HEK293 (cell line): ENCODE measurements around the gene B4GALNT3.

ENCODE experiments used
- SETDB1 ChIP-seq: IDR thresholded peaks from one replicate; pipeline ENCODE4 v1.6.1; 2017; ENCODE audit warnings: mild to moderate bottlenecking, low read length, moderate library complexity, mixed read lengths; ENCODE audit not compliant: insufficient read length
- SP3 ChIP-seq: fragments of 450-650 bp; formaldehyde crosslinking; IDR thresholded peaks from 2 replicates; pipeline ENCODE4 v1.5.1; 2016; ENCODE audit warnings: missing biosample characterization, missing genetic modification characterization
- ZNF184 ChIP-seq: fragments of 450-650 bp; IDR thresholded peaks from 2 replicates; pipeline ENCODE4 v1.5.1; 2018; ENCODE audit warnings: missing biosample characterization, mild to moderate bottlenecking, missing genetic modification characterization
- ZNF391 ChIP-seq: fragments of 450-650 bp; formaldehyde crosslinking; IDR thresholded peaks from 2 replicates; pipeline ENCODE4 v1.5.1; 2016; ENCODE audit warnings: low read depth, missing biosample characterization, missing genetic modification characterization, borderline replicate concordance
- ZNF416 ChIP-seq: fragments of 450-650 bp; formaldehyde crosslinking; IDR thresholded peaks from 2 replicates; pipeline ENCODE4 v1.5.1; 2016; ENCODE audit warnings: missing biosample characterization, missing genetic modification characterization
- TF ChIP-seq, protein P1 (sequence below): sonication (generic); formaldehyde crosslinking; IDR thresholded peaks from 2 replicates; pipeline ENCODE4 v1.8.1; 2022; ENCODE audit warnings: mild to moderate bottlenecking, moderate library complexity, missing genetic modification reagents
- TF ChIP-seq, protein P2 (sequence below): fragments of 450-650 bp; formaldehyde crosslinking; IDR thresholded peaks from 2 replicates; pipeline ENCODE4 v1.5.1; 2016; ENCODE audit warnings: missing biosample characterization, missing genetic modification characterization

DNA sequence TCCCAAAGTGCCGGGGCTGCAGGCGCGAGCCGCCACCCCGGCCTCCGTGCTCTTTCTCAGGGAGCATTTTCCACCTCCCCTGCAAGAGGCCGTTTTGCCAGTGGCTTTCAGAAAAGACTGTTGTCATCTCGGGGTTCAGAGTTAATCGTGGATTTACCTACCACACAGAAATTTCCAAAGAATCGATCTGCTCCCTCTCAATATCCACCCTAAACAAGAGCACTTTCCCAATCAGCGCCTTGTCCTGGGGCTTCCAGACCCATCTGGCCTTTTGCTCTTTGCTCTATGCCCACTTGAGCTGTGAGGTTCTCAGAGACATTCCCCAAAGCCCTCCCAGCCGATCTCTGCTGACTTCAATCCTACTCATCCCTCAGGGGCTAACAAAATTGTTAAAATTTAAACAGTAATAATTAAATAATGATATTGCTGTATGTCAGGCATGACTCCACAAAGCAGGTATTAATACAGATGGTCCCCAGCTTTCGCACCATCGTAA, 116.9 kb downstream of the B4GALNT3 start:
- TF ChIP-seq, protein P1, sequence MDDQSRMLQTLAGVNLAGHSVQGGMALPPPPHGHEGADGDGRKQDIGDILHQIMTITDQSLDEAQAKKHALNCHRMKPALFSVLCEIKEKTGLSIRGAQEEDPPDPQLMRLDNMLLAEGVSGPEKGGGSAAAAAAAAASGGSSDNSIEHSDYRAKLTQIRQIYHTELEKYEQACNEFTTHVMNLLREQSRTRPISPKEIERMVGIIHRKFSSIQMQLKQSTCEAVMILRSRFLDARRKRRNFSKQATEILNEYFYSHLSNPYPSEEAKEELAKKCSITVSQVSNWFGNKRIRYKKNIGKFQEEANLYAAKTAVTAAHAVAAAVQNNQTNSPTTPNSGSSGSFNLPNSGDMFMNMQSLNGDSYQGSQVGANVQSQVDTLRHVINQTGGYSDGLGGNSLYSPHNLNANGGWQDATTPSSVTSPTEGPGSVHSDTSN = no peak
- TF ChIP-seq SETDB1 = no peak
- no peak for TF ChIP-seq ZNF184
- no peak for TF ChIP-seq ZNF391 (tag by site-specific recombination)
- no peak for TF ChIP-seq SP3 (tag by site-specific recombination)
- TF ChIP-seq ZNF416 = no peak
- TF ChIP-seq, protein P2, sequence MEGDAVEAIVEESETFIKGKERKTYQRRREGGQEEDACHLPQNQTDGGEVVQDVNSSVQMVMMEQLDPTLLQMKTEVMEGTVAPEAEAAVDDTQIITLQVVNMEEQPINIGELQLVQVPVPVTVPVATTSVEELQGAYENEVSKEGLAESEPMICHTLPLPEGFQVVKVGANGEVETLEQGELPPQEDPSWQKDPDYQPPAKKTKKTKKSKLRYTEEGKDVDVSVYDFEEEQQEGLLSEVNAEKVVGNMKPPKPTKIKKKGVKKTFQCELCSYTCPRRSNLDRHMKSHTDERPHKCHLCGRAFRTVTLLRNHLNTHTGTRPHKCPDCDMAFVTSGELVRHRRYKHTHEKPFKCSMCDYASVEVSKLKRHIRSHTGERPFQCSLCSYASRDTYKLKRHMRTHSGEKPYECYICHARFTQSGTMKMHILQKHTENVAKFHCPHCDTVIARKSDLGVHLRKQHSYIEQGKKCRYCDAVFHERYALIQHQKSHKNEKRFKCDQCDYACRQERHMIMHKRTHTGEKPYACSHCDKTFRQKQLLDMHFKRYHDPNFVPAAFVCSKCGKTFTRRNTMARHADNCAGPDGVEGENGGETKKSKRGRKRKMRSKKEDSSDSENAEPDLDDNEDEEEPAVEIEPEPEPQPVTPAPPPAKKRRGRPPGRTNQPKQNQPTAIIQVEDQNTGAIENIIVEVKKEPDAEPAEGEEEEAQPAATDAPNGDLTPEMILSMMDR (tag by site-specific recombination) = no peak
